ENCODE results near the gene MEGF11.

DNA sequence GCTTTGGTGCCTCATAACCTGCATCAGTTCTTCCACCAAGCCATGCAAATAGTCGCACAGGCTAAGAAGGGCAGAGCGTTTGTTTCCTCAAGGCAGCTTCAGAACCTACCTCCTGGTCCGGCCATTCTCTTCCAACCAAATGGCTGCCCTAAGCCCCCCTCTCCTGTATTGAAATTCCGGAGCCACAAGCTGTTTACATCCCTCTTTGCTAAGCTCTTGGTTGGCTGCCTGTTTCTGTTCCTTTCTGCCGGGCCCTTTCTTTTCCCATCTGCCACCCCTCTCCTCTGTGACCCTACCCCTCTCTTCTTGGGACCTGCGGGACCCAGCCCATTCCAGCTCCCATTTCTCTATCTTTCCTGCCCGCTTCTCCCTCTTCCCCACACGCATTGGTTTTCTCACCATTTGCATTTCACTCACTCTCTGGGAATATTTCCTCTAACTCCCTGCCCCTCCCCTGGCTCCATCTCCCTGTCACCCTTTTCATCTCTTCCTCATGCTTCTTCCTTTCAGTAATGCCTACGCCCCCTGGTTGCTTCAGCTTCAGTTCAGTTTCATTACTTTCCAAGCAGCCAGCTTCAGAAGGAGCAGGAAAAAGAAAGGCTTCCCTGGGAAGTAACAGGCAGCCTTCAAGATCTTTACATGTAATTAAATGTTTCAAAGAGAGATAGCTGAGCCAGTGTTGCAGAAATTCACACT, 270.8 kb downstream of the MEGF11 start:
- TF ChIP-seq, protein P1, sequence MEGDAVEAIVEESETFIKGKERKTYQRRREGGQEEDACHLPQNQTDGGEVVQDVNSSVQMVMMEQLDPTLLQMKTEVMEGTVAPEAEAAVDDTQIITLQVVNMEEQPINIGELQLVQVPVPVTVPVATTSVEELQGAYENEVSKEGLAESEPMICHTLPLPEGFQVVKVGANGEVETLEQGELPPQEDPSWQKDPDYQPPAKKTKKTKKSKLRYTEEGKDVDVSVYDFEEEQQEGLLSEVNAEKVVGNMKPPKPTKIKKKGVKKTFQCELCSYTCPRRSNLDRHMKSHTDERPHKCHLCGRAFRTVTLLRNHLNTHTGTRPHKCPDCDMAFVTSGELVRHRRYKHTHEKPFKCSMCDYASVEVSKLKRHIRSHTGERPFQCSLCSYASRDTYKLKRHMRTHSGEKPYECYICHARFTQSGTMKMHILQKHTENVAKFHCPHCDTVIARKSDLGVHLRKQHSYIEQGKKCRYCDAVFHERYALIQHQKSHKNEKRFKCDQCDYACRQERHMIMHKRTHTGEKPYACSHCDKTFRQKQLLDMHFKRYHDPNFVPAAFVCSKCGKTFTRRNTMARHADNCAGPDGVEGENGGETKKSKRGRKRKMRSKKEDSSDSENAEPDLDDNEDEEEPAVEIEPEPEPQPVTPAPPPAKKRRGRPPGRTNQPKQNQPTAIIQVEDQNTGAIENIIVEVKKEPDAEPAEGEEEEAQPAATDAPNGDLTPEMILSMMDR (IDR thresholded peaks at IDR 0.05), result no peak
- TF ChIP-seq POLR2A (IDR thresholded peaks at IDR 0.05) (no peak), POLR2AphosphoS5 (IDR thresholded peaks at IDR 0.05) (no peak)
